SU-DHL-6 (cell line): Measurements from ENCODE around the gene BMPR2.
"Not testable (repeated sequence)": the region's sequence is repeated elsewhere in the genome, so short reads cannot be mapped to it uniquely, and the experiment has no call there.

Experiments used
- H2AFZ ChIP-seq: fragments of 200-600 bp; sonication (generic); 2 replicates; pipeline ENCODE4 v1.6.1; 2014; ENCODE audit warnings: low read depth, mild to moderate bottlenecking, moderate library complexity, mixed read lengths, antibody characterized with exemption, low read length; ENCODE audit not compliant: severe bottlenecking
- H3F3A ChIP-seq: fragments of 200-600 bp; shearing (Covaris generic); 2 replicates; pipeline ENCODE4 v1.6.0; 2016; ENCODE audit warnings: antibody characterized with exemption, mild to moderate bottlenecking; ENCODE audit not compliant: insufficient read depth
- H3K27ac ChIP-seq: fragments of 200-600 bp; sonication (generic); 2 replicates; pipeline ENCODE4 v1.5.1; 2016; ENCODE audit warnings: low read depth, mild to moderate bottlenecking, low read length, moderate library complexity, mixed read lengths
- H3K27me3 ChIP-seq: fragments of 200-600 bp; sonication (generic), shearing (Covaris generic); 2 replicates; pipeline ENCODE4 v1.6.0; 2014; ENCODE audit warnings: mild to moderate bottlenecking, low read length
- H3K36me3 ChIP-seq: fragments of 200-600 bp; sonication (generic); 2 replicates; pipeline ENCODE4 v1.6.1; 2014; ENCODE audit warnings: mild to moderate bottlenecking, low read length, mixed read lengths
- H3K4me2 ChIP-seq: fragments of 300-600, 200-600 bp; shearing (Covaris generic), sonication (generic); 2 replicates; pipeline ENCODE4 v1.6.0; 2014; ENCODE audit warnings: low read length, low read depth, mild to moderate bottlenecking; ENCODE audit not compliant: poor library complexity, severe bottlenecking
- H3K4me3 ChIP-seq: fragments of 200-600 bp; sonication (generic); 2 replicates; pipeline ENCODE4 v1.5.1; 2014; ENCODE audit warnings: antibody characterized with exemption, low read length, mild to moderate bottlenecking, mixed read lengths; ENCODE audit not compliant: insufficient read depth, poor library complexity, severe bottlenecking
- H3K79me2 ChIP-seq: fragments of 200-600 bp; sonication (generic); 2 replicates; pipeline ENCODE4 v1.6.1; 2014; ENCODE audit warnings: mild to moderate bottlenecking, low read length, moderate library complexity; ENCODE audit not compliant: insufficient read depth
- H3K9ac ChIP-seq: fragments of 200-600 bp; sonication (generic); 2 replicates; pipeline ENCODE4 v1.7.0; 2014; ENCODE audit warnings: mild to moderate bottlenecking, low read length
- H3K9me2 ChIP-seq: fragments of 200-600 bp; sonication (generic); replicated peaks from 2 replicates; pipeline ENCODE4 v1.6.1; 2014; ENCODE audit warnings: low read length; ENCODE audit not compliant: insufficient read depth
- H3K9me3 ChIP-seq: fragments of 200-600 bp; sonication (generic); 2 replicates; pipeline ENCODE4 v1.6.1; 2014; ENCODE audit warnings: low read length, mixed read lengths; ENCODE audit not compliant: insufficient read depth
- H4K20me1 ChIP-seq: fragments of 200-600 bp; sonication (generic); 2 replicates; pipeline ENCODE4 v1.6.1; 2014; ENCODE audit warnings: low read depth, mild to moderate bottlenecking, antibody characterized with exemption, low read length, moderate library complexity, mixed read lengths
- EZH2phosphoT487 ChIP-seq: fragments of 200-600 bp; sonication (generic), shearing (Covaris generic); conservative IDR thresholded peaks from 2 replicates; pipeline ENCODE4 v1.6.1; 2018; ENCODE audit warnings: mild to moderate bottlenecking, antibody characterized with exemption, low read length, moderate library complexity, mixed read lengths
- TF ChIP-seq, protein P1 (sequence below): fragments of 200-600 bp; sonication (generic); IDR thresholded peaks from one replicate; pipeline ENCODE4 v1.5.1; 2017; ENCODE audit warnings: antibody characterized with exemption, mild to moderate bottlenecking, low read length, moderate library complexity; ENCODE audit not compliant: insufficient read depth, poor library complexity, severe bottlenecking

BMPR2 gene

DNA sequence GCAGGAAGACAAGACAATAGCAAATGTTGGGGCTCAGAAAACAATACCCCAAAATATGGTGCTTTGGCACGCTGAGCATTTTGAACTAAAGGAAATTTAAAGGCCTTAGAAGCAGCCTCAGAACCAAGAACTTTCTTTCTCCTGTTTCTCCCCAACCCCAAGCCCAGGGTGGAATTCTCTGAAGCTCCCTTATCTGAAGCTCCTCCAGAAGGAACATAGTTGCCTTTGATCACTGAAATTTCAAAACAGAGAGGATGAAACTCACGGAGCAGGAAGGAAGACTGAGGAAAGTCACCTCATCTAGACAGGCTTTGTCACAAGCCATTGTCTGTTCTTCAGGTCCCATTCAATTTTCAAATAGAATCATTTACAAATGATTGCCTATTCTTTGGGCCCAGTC is 15.5 kb upstream of the BMPR2 start:
- no peaks in the 10 kb centered on the region for H3K79me2 ChIP-seq
- H3K4me2 ChIP-seq, result no peak overlapping the region
- no peak for TF ChIP-seq EZH2phosphoT487
- TF ChIP-seq, protein P1, sequence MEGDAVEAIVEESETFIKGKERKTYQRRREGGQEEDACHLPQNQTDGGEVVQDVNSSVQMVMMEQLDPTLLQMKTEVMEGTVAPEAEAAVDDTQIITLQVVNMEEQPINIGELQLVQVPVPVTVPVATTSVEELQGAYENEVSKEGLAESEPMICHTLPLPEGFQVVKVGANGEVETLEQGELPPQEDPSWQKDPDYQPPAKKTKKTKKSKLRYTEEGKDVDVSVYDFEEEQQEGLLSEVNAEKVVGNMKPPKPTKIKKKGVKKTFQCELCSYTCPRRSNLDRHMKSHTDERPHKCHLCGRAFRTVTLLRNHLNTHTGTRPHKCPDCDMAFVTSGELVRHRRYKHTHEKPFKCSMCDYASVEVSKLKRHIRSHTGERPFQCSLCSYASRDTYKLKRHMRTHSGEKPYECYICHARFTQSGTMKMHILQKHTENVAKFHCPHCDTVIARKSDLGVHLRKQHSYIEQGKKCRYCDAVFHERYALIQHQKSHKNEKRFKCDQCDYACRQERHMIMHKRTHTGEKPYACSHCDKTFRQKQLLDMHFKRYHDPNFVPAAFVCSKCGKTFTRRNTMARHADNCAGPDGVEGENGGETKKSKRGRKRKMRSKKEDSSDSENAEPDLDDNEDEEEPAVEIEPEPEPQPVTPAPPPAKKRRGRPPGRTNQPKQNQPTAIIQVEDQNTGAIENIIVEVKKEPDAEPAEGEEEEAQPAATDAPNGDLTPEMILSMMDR, result no peak
- H3K9ac ChIP-seq, result no peak overlapping the region
- H3K9me2 ChIP-seq, result no peaks in the 10 kb centered on the region
- no peaks in the 10 kb centered on the region for H4K20me1 ChIP-seq
- H2AFZ ChIP-seq, result no peak overlapping the region
- no peaks in the 10 kb centered on the region for H3K36me3 ChIP-seq
- H3K4me3 ChIP-seq, result no peak overlapping the region
- no peaks in the 10 kb centered on the region for H3F3A ChIP-seq
- H3K27ac ChIP-seq, result no peak overlapping the region
- no peaks in the 10 kb centered on the region for H3K9me3 ChIP-seq
- H3K27me3 ChIP-seq, result no peaks in the 10 kb centered on the region

DNA sequence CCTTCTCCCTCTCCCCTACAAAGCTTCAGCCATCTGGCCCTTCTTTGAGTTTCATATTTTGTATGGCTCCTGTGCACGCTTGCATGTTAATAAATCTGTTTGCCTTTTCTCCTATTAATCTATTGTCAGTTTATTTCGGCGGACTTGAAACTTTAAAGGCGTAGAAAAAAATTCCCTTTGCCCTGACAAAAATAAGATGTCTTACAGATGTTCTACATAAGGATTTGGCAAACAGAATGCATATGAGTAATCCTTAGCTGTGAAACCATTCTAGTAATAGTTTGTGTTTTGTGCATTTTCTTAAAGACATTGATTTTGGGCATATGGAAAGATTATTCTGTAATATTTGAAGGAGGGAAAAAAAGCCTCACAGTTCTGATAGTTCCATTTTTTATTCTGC is 15.0 kb upstream of the BMPR2 start:
- Histone ChIP-seq H3K79me2 (no peaks in the 10 kb centered on the region), H3K9ac (no peak overlapping the region), H2AFZ (no peak overlapping the region), H3F3A (no peaks in the 10 kb centered on the region), H4K20me1 (no peaks in the 10 kb centered on the region), H3K4me2 (no peak overlapping the region), H3K27me3 (no peaks in the 10 kb centered on the region), H3K27ac (no peak overlapping the region), H3K4me3 (no peak overlapping the region), H3K36me3 (no peaks in the 10 kb centered on the region), H3K9me3 (no peaks in the 10 kb centered on the region), H3K9me2 (no peaks in the 10 kb centered on the region)
- TF ChIP-seq, protein P1, result no peak
- no peak for TF ChIP-seq EZH2phosphoT487

DNA sequence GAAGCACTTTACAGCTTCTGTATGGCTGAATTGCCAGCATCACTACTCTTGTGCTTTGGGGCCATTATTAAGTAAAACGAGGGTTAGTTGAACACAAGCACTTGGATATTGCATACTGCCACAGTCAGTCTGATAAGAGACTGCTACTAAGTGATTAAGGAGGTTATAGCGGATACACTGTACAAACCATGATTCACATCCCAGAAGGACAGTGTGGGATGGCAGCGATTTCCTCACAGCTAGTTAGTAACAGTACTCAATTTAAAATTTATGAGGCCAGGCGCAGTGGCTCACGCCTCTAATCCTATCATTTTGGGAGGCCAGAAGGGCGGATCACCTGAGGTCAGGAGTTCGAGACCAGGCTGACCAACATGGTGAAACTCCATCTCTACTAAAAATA is 2.6 kb upstream of the BMPR2 start:
- H3K27me3 ChIP-seq, result no peaks in the 10 kb centered on the region
- no peaks in the 10 kb centered on the region for H3K36me3 ChIP-seq
- peaks cover 9% of the 10 kb centered on the region; the same call in 1 of the 2 replicates for H3F3A ChIP-seq
- no peaks in the 10 kb centered on the region for H3K9me3 ChIP-seq
- H3K4me2 ChIP-seq, result no peak overlapping the region
- H4K20me1 ChIP-seq, result no peaks in the 10 kb centered on the region
- no peak overlapping the region for H2AFZ ChIP-seq
- TF ChIP-seq, protein P1, result no peak
- TF ChIP-seq EZH2phosphoT487, result no peak
- H3K9me2 ChIP-seq, result no peaks in the 10 kb centered on the region
- no peak overlapping the region for H3K27ac ChIP-seq
- H3K4me3 ChIP-seq, result no peak overlapping the region
- no peaks in the 10 kb centered on the region for H3K79me2 ChIP-seq
- no peak overlapping the region for H3K9ac ChIP-seq

DNA sequence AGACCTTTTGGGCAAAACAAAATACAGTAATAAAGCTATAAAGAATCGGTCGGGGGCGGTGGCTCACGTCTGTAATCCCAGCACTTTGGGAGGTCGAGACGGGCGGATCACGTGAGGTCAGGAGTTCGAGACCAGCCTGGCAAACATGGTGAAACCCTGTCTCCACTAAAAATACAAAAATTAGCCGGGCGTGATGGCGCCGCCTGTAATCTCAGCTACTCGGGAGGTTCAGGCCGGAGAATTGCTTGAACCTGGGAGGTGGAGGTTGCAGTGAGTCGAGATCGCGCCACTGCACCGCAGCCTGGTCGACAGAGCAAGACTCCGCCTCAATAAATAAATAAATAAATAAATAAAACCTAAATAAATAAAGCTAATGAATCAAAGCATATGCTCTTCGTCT is 1.7 kb upstream of the BMPR2 start:
- H3K9me2 ChIP-seq, H3K27me3 ChIP-seq, H3K27ac ChIP-seq, H3K9ac ChIP-seq, H3K79me2 ChIP-seq, H3K4me2 ChIP-seq, H3K9me3 ChIP-seq, H4K20me1 ChIP-seq, H3K36me3 ChIP-seq, H3K4me3 ChIP-seq, H2AFZ ChIP-seq: not testable (repeated sequence)
- H3F3A ChIP-seq, result peaks cover 18% of the 10 kb centered on the region; the same call in 1 of the 2 replicates
